ENCODE results near the gene MYL6B.

The MYL6B gene

GRCh38 chr12:56202838-56203237 lies 50.5 kb downstream of the MYL6B start:
- Histone ChIP-seq H3K4me1 (ENCODE audit: control insufficient read depth, insufficient read depth, low read length) (peaks cover 13% of the 10 kb centered on the region; the same call in 1 of the 2 replicates), H3K27me3 (ENCODE audit: control insufficient read depth, insufficient read depth, low read length) (no peaks in the 10 kb centered on the region), H3K9ac (ENCODE audit: low read length) (no peak overlapping the region), H3K36me3 (ENCODE audit: control insufficient read depth, insufficient read depth, low read length) (peaks cover 35% of the 10 kb centered on the region), H3K4me3 (ENCODE audit: low read depth, low read length) (no peak overlapping the region), H3K27ac (ENCODE audit: low read depth, low read length) (no peak overlapping the region), H3K9me3 (ENCODE audit: control insufficient read depth, insufficient read depth, low read depth, low read length) (no peaks in the 10 kb centered on the region)

GRCh38 chr12:56204275-56204674 lies 51.9 kb downstream of the MYL6B start:
- H3K4me1 ChIP-seq (ENCODE audit: control insufficient read depth, insufficient read depth, low read length) = no peaks in the 10 kb centered on the region
- H3K36me3 ChIP-seq (ENCODE audit: control insufficient read depth, insufficient read depth, low read length) = peaks cover 46% of the 10 kb centered on the region
- no peaks in the 10 kb centered on the region for H3K27me3 ChIP-seq (ENCODE audit: control insufficient read depth, insufficient read depth, low read length)
- no peak overlapping the region for H3K27ac ChIP-seq (ENCODE audit: low read depth, low read length)
- H3K9ac ChIP-seq (ENCODE audit: low read length) = no peak overlapping the region
- H3K4me3 ChIP-seq (ENCODE audit: low read depth, low read length) = no peak overlapping the region
- H3K9me3 ChIP-seq (ENCODE audit: control insufficient read depth, insufficient read depth, low read depth, low read length) = no peaks in the 10 kb centered on the region

- Histone ChIP-seq H3K27me3 (ENCODE audit: control insufficient read depth, insufficient read depth, low read length) (no peaks in the 10 kb centered on the region), H3K27ac (ENCODE audit: low read depth, low read length) (no peak overlapping the region), H3K4me3 (ENCODE audit: low read depth, low read length) (no peak overlapping the region), H3K9ac (ENCODE audit: low read length) (no peak overlapping the region), H3K4me1 (ENCODE audit: control insufficient read depth, insufficient read depth, low read length) (no peaks in the 10 kb centered on the region), H3K36me3 (ENCODE audit: control insufficient read depth, insufficient read depth, low read length) (peaks cover 55% of the 10 kb centered on the region), H3K9me3 (ENCODE audit: control insufficient read depth, insufficient read depth, low read depth, low read length) (no peaks in the 10 kb centered on the region)
These were observed 53.1 kb downstream of the MYL6B start for GRCh38 chr12:56205445-56205844.

- no peak overlapping the region for H3K27ac ChIP-seq (ENCODE audit: low read depth, low read length)
- no peak overlapping the region for H3K9ac ChIP-seq (ENCODE audit: low read length)
- H3K9me3 ChIP-seq (ENCODE audit: control insufficient read depth, insufficient read depth, low read depth, low read length) = no peaks in the 10 kb centered on the region
- no peaks in the 10 kb centered on the region for H3K4me1 ChIP-seq (ENCODE audit: control insufficient read depth, insufficient read depth, low read length)
- H3K4me3 ChIP-seq (ENCODE audit: low read depth, low read length) = no peak overlapping the region
- H3K36me3 ChIP-seq (ENCODE audit: control insufficient read depth, insufficient read depth, low read length) = peaks cover 64% of the 10 kb centered on the region
- no peaks in the 10 kb centered on the region for H3K27me3 ChIP-seq (ENCODE audit: control insufficient read depth, insufficient read depth, low read length)
These were observed 54.2 kb downstream of the MYL6B start for GRCh38 chr12:56206452-56207166.

Measured in HUES6 (cell line).